22Rv1 (cell line): Measurements from ENCODE around the gene ANXA2.

Experiments
- H3K27ac ChIP-seq: fragments of 450-650 bp; 2 replicates; pipeline ENCODE4 v1.5.1; 2017
- CTCF ChIP-seq: fragments of 450-650 bp; IDR thresholded peaks from 2 replicates; pipeline ENCODE4 v1.5.1; 2017; ENCODE audit warnings: mild to moderate bottlenecking
- ZFX ChIP-seq: fragments of 450-650 bp; IDR thresholded peaks from 2 replicates; pipeline ENCODE4 v1.6.1; 2017; ENCODE audit warnings: antibody characterized with exemption, borderline replicate concordance

The ANXA2 gene

DNA sequence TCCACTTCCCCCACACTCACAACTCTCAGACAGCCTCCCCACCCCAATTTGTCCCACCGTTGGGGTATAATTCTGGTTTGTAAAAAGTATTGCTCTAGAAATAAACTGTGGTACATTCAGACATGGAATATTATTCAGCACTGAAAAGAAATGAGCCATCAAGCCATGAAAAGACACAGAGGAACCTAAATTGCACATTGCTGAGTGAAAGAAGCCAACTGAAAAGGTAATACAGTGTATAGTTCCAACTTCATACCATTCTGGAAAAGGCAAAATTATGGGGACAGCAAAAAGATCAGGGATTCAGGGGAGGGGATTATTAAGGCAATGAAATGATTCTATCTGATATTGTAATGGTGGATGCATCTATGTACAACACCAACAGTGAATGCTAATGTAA lies 10.5 kb downstream of the ANXA2 start:
- no peak for TF ChIP-seq CTCF
- no peak for TF ChIP-seq ZFX
- no peak overlapping the region for H3K27ac ChIP-seq

DNA sequence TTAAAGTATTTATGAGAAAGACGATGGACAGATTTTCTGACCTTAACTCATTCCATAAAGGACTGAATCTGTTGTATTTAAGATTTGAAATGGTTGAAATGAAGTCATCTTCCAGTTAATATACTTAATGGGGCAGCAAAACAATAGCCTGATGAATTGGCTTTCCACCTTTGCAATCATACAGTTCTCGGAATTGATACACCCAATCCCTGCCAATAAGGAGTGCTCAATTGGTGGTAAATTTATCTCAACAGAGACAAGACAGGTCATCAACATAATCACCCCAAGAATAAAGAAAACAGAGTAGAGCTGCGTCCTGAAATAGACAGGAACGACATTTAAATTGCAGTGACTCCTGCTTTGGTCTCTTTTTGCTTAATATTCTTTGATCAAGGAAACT lies 11.2 kb downstream of the ANXA2 start:
- H3K27ac ChIP-seq = no peak overlapping the region
- TF ChIP-seq CTCF (no peak), ZFX (no peak)

DNA sequence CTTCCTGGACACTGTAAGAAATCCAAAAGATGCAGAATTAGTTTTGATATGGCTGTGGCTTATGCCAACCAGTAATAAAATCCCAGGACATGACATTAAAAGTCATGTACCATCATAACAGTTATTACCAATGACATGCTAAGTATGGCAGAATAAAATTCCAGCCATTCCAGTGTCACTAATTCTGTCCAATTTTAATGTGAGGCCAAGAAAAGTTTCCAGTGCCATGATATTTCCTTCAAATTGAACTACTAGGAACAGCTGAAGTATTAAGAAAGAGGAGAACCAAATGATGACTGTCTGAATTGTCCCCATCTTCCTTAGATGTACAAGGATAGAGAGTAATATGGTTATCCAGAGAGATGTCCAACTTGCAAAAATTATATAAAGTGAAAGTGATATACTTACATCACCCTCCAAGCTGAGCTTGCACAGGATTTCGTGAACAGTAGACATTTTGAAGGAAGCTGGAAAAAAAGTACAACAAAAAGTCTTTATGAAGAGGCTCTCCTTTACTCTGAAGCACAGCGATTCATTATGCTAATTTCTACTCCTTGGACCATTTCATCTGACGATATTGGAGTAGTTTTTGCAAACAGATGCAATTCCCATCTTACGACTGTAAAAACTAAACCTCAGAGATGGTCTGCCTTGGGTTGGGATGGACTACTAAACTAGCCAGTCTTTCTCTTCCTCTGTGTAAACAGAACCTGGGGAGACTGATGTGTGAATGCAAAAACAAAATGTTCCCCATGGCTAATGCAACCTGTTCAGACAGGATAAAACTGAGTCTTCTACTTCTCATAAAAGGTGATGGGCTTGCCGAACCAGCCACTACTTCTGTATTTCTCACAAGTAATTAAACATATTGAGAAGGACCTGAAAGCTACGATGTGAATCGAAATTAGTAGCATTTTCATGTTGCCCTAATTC lies 11.9 kb downstream of the ANXA2 start:
- no peak for TF ChIP-seq CTCF
- no peak for TF ChIP-seq ZFX
- no peak overlapping the region for H3K27ac ChIP-seq

DNA sequence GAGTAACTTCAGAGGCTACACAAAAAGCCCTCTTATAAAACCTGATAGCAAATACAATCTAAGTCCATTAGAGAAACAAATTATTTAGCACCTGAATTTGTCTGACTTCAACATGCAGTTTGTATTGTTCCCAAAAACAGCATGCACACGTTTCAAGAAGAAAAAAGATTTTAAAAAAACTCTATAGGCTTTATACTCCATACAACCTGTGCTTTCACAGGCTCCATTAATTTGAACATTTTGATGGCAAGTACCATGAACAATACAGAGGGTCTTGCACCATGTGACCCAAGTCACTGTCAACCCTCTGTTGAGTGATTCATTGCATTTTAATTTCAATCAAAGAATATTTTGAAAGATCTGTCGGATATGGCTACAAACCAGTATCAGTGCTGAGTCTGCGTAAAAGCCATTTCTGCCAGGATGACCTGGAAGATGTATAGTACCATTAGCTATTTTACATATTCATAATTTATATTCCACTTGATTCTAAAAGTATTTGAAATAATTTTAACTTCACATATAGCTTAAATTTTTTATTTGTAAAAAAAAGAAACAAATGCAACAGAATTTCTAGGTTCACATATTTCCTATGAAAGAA lies 13.2 kb downstream of the ANXA2 start:
- no peak for TF ChIP-seq CTCF
- no peak for TF ChIP-seq ZFX
- no peak overlapping the region for H3K27ac ChIP-seq

- H3K27ac ChIP-seq = no peak overlapping the region
- TF ChIP-seq ZFX (no peak), CTCF (no peak)
These were observed 13.7 kb downstream of the ANXA2 start for GRCh38 chr15:60384053-60384452.

GRCh38 chr15:60382773-60383674 lies 14.8 kb downstream of the ANXA2 start:
- no peak for TF ChIP-seq CTCF
- TF ChIP-seq ZFX = no peak
- no peak overlapping the region for H3K27ac ChIP-seq
